ENCODE measurements around the gene GALNT17.

Gene GALNT17

GRCh38 chr7:71465741-71466189 lies 333.8 kb downstream of the GALNT17 start:
- DNase-seq = no peak

GRCh38 chr7:71466448-71467145 lies 334.7 kb downstream of the GALNT17 start:
- no peak for DNase-seq

GRCh38 chr7:71470326-71470725 lies 338.4 kb downstream of the GALNT17 start:
- DNase-seq = no peak

- no peak for DNase-seq
These were observed 338.9 kb downstream of the GALNT17 start for GRCh38 chr7:71470830-71471229.

- no peak for DNase-seq
These were observed 341.0 kb downstream of the GALNT17 start for GRCh38 chr7:71472962-71473361.

GRCh38 chr7:71473366-71473967 lies 341.5 kb downstream of the GALNT17 start:
- no peak for DNase-seq

- no peak for DNase-seq
These were observed 345.5 kb downstream of the GALNT17 start for GRCh38 chr7:71477441-71477840.

GRCh38 chr7:71479231-71479630 lies 347.3 kb downstream of the GALNT17 start:
- no peak for DNase-seq

GRCh38 chr7:71480791-71481190 lies 348.8 kb downstream of the GALNT17 start:
- no peak for DNase-seq

- no peak for DNase-seq
These were observed 350.3 kb downstream of the GALNT17 start for GRCh38 chr7:71482284-71482683.

GRCh38 chr7:71484380-71484779 lies 352.4 kb downstream of the GALNT17 start:
- DNase-seq = no peak

GRCh38 chr7:71485586-71485985 lies 353.6 kb downstream of the GALNT17 start:
- no peak for DNase-seq

- no peak for DNase-seq
These were observed 354.5 kb downstream of the GALNT17 start for GRCh38 chr7:71486414-71486813.

- no peak for DNase-seq
These were observed 355.1 kb downstream of the GALNT17 start for GRCh38 chr7:71486856-71487628.

- no peak for DNase-seq
These were observed 356.4 kb downstream of the GALNT17 start for GRCh38 chr7:71488308-71488707.

- no peak for DNase-seq
These were observed 359.4 kb downstream of the GALNT17 start for GRCh38 chr7:71491336-71491735.

- DNase-seq = no peak
These were observed 363.9 kb downstream of the GALNT17 start for GRCh38 chr7:71495828-71496227.

- DNase-seq = no peak
These were observed 365.5 kb downstream of the GALNT17 start for GRCh38 chr7:71497256-71497946.

- no peak for DNase-seq
These were observed 366.4 kb downstream of the GALNT17 start for GRCh38 chr7:71498381-71498780.

- DNase-seq = no peak
These were observed 372.9 kb downstream of the GALNT17 start for GRCh38 chr7:71504697-71505441.

- no peak for DNase-seq
These were observed 374.9 kb downstream of the GALNT17 start for GRCh38 chr7:71506822-71507221.

Data from OCI-M1 (cell line).